GM21717 (cell line): Measurements from ENCODE around the gene GGNBP2.
A peak's percentile ranks its signal among the peaks of the same experiment; 100 is the strongest.

ENCODE experiments used
- ATAC-seq: cut with Tn5 transposase; IDR thresholded peaks from one replicate; pipeline ENCODE4 v1.9.1; 2021; ENCODE audit warnings: mild to moderate bottlenecking, moderate library complexity; ENCODE audit not compliant: unreplicated experiment

Gene GGNBP2

GRCh38 chr17:36512641-36513040, 32.1 kb upstream of the GGNBP2 start:
- no peak for ATAC-seq

GRCh38 chr17:36514856-36515255, 29.9 kb upstream of the GGNBP2 start:
- no peak for ATAC-seq

- ATAC-seq, result no peak
These were observed 28.9 kb upstream of the GGNBP2 start for GRCh38 chr17:36515837-36516236.

GRCh38 chr17:36523113-36523512, 21.6 kb upstream of the GGNBP2 start:
- no peak for ATAC-seq

- ATAC-seq, result no peak
These were observed 20.3 kb upstream of the GGNBP2 start for GRCh38 chr17:36524428-36524876.

- no peak for ATAC-seq
These were observed 19.6 kb upstream of the GGNBP2 start for GRCh38 chr17:36525113-36525512.

- ATAC-seq, result no peak
These were observed 18.8 kb upstream of the GGNBP2 start for GRCh38 chr17:36525888-36526287.

GRCh38 chr17:36527621-36528250, 17.0 kb upstream of the GGNBP2 start:
- ATAC-seq, result no peak

- ATAC-seq, result no peak
These were observed 15.6 kb upstream of the GGNBP2 start for GRCh38 chr17:36529121-36529520.

- no peak for ATAC-seq
These were observed 12.2 kb upstream of the GGNBP2 start for GRCh38 chr17:36532435-36532975.

- ATAC-seq, result peak; percentile 29
These were observed 10.5 kb upstream of the GGNBP2 start for GRCh38 chr17:36533935-36534839.

GRCh38 chr17:36534840-36535668, 9.7 kb upstream of the GGNBP2 start, which contains the start of the genes MYO19 and PIGW:
Gene MYO19 (minus strand): TSS chr17:36534868. CDS start chr17:36532538, 2,330 bp downstream.
Gene PIGW (plus strand): TSS chr17:36534987. CDS start chr17:36537102, 2,115 bp downstream.
- peak; percentile 62 for ATAC-seq

- ATAC-seq, result no peak
These were observed 9.0 kb upstream of the GGNBP2 start for GRCh38 chr17:36535669-36536081.

GRCh38 chr17:36540696-36541095, 4.0 kb upstream of the GGNBP2 start:
- ATAC-seq, result no peak

GRCh38 chr17:36542755-36543154, 2.0 kb upstream of the GGNBP2 start:
- ATAC-seq, result no peak

GRCh38 chr17:36544044-36544306, 744 bp upstream of the GGNBP2 start:
- ATAC-seq, result peak; percentile 2

GRCh38 chr17:36545077-36545464, 352 bp downstream of the GGNBP2 start:
- peak; percentile 31 for ATAC-seq

- peak; percentile 67 for ATAC-seq
These were observed 1.0 kb downstream of the GGNBP2 start for GRCh38 chr17:36545465-36546417.

GRCh38 chr17:36546418-36547093, 1.8 kb downstream of the GGNBP2 start:
- no peak for ATAC-seq
